GM19238 (cell line): Measurements from ENCODE around the gene CHST11.
"Not testable (repeated sequence)": the region's sequence is repeated elsewhere in the genome, so short reads cannot be mapped to it uniquely, and the experiment has no call there.

Source experiments
- DNase-seq: peaks from one replicate; pipeline ENCODE4 v3.0.0; 2011; ENCODE audit warnings: low spot score; ENCODE audit not compliant: insufficient read length

The CHST11 gene

DNA sequence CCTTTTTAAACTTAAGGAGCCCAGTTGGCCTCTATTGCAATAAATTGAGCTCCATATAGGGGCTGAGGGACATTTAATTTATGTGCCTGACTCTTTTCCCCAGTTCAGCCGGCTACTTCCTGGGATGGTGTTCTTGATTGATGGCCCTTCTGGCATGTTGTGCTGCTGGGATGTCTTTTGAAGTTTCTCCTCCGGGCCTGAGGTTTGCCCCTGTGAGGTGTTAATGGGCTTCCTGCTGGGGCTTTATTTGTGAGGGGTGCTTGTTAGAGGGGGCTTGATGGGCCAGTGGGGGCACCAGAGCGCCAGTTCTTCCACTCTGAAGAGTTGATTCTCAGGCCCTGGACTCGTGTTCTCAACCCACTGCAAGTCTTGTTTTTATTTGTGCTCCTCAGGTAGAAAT lies 69.6 kb downstream of the CHST11 start:
- DNase-seq = no peak

DNA sequence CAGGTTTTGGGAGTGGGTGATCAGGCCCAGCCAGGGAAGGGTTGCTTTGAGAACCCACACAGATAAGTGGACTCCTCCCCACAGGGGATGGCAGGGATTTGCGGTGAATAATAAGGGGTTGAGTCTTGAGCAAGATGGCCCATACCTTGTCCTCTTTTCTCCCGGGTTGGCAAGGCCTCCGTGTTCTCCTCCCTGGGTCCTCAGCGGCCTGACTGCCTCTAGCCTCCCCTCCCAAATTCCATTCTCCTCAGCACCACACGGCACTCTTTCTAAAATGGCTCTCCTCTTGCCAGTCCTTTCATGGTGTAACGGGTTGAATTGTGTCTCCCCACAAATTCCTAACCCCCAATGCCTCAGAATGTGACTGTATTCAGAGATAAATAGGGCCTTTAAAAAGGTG lies 70.0 kb downstream of the CHST11 start:
- DNase-seq = no peak

DNA sequence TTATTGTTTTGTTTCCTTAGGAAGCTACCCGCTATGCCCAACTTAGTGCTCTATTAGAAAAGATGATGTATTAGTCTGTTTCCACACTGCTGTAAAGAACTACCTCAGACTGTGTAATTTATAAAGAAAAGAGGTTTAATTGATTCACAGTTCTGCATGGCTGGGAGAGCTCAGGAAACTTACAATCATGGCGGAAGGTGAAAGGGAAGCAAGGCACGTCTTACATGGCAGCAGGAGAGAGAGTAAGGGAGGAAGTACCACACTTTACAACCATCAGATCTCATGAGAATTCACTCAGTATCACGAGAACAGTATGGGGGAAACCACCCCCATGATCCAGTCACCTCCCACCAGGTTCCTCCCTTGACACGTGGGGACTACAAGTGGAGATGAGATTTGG lies 70.9 kb downstream of the CHST11 start:
- not testable (repeated sequence) for DNase-seq

DNA sequence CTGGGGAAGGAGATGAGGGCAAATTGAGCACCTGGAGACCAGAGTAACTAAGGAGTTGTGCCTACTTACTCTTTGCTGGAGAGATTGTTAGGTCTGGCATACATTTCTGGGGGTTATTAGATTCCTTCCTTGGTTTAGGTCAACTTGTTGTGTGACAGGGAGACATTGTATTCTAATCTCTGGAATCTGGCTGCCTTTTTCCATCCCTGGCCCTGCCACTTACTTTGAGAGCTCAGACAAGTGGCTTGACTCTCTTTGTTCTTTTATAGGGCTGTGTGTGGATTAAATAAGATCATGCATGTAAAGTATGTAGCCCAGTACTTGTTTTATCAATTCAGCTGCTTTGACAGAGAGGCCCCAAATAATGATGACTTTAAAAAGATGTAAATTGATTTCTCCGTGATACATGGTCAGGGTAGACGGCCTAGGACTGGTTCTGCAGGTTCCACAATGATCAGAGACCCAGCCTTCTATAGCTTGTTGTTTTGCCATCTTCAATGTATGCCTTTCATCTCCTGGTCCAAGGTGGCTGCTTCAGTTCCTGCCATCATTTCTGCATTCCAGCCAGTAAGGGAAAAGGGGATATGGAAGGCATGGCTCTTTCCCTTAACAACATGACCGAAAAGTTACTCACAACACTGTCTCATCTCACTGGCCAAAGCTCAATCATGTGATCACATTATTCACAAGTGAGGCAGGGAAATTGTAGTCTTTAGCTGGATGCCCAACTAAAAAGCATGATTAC lies 72.6 kb downstream of the CHST11 start:
- DNase-seq = no peak

GRCh38 chr12:104532636-104533035 lies 75.9 kb downstream of the CHST11 start:
- no peak for DNase-seq

- DNase-seq = no peak
Measured at GRCh38 chr12:104533134-104533533, 76.4 kb downstream of the CHST11 start.

DNA sequence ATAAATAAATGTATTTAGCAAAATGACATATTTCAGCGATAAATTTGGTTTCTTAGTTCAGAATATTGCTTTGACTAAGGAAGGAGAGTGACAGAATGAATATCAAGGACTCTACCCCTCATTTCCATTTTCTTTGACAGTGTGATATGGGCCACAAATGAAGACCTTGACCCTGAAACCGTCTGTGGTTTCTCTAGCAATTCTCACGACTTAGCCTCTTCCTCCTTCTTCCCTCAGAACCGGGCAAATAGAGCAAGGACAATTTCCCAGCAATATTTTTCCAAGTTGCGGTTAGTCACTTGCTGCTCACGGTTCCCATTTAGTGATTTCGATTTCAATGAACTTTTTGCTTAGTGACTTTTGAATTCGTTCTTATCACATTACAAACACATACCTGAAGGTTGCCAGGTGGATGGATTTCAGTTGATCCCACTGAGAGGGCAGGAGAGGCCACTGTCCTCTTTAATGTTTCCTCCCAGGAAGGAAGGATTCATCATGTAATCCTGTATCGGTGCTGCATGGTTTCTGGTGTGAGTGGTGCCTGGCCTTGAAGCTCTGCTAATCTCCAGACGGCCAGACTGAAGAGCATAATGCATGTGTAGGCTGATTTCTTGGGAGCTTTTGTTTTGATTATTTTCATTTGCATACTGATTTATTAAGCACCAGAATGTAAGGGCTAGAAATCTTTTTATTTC lies 77.6 kb downstream of the CHST11 start:
- DNase-seq = no peak

GRCh38 chr12:104534857-104535248 lies 78.1 kb downstream of the CHST11 start:
- DNase-seq = no peak

- no peak for DNase-seq
Measured at GRCh38 chr12:104535369-104535768, 78.6 kb downstream of the CHST11 start.

DNA sequence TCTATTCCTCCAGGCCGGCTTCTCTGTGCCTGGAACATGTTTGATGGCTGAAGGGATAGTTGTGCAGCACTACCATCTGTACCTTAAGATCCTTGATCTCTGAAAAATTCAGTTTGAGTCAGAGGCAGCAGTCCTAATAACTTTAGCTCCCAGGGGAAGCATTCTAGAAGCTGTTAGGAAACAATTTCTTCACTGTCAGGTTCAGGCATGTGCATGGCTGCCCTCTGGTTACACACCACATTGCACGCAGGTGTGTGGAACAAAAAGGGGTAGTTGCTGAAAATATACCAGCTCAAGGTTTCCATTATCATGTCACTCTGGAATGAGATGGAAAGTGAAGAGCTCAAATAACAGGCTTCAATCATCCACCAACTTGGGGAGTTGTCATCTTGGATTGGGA lies 80.1 kb downstream of the CHST11 start:
- DNase-seq = no peak

DNA sequence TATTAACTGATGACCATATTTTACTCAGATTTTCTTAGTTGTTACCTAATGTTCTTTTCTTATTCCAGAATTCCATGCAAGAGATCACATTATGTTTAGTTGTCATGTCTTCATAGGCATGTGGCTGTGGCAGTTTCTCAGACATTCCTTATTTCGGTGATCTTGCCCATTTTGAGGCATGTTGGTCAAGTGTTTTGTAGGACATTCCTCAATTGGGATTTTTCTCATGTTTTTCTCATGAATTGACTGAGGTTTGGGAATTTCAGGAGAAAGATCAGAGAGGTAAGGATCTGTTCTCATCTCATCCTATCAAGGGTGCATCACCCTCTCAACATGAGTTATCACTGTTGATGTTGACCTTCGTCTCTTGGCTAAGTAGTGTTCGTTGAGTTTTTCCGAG lies 81.3 kb downstream of the CHST11 start:
- DNase-seq = no peak

DNA sequence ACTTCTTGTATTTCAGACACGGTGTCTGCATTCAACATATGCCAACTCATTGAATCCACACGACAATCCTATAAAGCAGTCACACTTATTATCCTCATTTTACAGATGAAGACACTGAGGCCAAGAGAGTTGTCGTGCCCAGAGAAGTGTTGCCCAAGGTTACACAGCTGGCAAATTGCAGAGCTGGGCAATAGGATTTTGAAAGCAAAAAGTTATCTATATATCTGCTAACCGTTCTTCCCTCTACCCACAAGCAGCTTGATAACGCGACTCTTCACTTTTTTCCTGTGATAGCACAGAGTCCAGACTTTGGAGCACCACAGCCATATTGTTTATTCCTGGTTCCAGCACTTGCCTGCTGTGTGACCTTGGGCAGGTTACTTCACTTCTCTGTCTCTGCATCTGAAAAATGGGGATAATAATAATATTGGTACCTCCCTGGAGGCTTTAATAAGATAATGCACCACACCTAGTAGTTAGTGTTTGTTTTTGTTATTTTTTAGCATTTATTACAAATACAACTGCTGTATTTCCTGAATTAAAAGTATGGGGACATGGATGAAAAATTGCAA lies 82.2 kb downstream of the CHST11 start:
- DNase-seq = no peak

GRCh38 chr12:104544836-104545235 lies 88.1 kb downstream of the CHST11 start:
- DNase-seq = no peak

GRCh38 chr12:104546575-104546974 lies 89.8 kb downstream of the CHST11 start:
- no peak for DNase-seq

- no peak for DNase-seq
Measured at GRCh38 chr12:104547235-104547634, 90.5 kb downstream of the CHST11 start.

DNA sequence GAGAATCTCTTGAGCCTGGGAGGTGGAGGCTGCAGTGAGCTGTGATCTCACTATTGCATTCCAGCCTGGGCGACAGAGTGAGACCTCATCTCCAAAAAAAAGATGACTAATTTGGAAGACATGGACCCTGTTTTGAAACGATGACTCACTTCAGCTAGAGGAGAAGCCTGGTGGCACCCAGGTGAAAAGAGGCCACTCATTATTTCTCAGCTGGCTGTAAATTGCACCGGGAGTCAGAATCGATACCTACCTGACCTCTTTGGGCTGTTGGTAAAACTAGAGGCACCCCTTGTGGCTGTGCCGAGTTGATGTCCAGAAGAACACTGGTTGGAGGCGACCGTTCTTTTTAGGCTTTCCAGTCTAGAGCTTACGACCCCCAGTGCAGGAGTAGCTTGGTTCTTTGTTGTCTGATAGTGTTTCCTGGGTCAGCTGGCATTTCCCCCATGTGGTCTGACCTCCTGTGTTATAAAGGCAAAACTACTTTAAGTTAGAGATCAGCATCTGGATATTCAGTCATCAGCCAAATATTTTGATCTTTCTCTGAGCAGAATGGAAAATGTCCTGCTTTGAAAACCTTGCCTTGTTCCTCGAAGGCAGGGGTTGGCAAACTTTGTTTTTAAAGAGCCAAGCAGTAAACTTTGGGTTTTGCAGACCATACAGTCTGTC lies 93.2 kb downstream of the CHST11 start:
- no peak for DNase-seq

DNA sequence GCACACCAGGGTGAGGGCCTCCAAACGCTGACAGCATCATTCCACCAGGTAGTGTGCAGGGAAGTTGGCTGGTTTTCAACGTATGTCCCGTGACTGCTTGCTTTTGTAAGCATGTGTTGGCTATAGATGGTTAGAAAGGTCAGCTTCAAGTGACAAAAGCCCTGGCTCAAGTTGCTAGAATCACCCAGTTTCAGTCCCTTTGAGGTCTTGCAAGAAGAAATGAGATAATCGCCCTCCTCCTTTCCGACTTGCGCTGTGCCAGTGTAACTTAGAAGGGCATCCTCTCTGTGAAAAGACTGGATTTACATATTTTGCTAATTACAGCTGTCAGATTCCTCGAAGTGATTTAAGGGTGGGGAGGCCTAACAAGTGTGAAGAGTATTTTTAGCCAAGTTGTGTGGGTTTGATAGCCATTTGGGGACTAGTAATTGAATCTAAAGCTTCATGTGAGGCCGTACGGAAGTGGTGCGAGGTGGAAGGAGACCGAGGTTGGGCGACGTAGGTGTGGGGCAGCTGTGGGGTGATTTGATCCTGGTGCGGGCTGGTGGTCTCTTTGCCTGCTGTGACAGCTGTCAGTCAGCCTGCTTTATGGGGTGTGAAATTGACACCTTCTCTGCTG lies 94.7 kb downstream of the CHST11 start:
- no peak for DNase-seq

- no peak for DNase-seq
Measured at GRCh38 chr12:104553421-104553820, 96.7 kb downstream of the CHST11 start.

DNA sequence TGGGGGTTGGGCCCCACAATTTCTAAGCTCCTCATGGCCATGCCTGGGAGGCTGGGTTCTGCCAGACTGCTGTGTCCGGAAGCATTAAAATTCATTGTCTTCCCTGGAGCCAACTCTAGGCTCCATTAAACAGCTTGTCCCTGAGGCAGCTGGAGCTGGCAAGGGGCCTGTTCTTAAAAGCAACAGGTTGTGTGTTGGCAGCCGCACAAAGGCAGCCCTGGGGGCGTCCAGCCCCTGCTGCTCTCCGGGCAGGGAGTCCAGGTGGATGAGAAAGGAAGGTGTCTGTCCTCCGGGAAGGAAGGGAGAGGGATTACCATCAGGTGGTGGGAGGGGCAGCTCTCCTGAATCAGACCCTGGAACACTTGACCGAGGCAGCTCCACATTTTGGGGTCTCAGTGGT lies 98.9 kb downstream of the CHST11 start:
- no peak for DNase-seq

- no peak for DNase-seq
Measured at GRCh38 chr12:104557488-104558195, 100.9 kb downstream of the CHST11 start.

GRCh38 chr12:104560881-104561280 lies 104.1 kb downstream of the CHST11 start:
- no peak for DNase-seq
